DOHH2 (cell line): Measurements from ENCODE around the gene MICAL3.

Experiments used
- EZH2phosphoT487 ChIP-seq: fragments of 200-600 bp; sonication (generic); IDR thresholded peaks from 2 replicates; pipeline ENCODE4 v1.6.1; 2017; ENCODE audit warnings: borderline replicate concordance, mild to moderate bottlenecking, antibody characterized with exemption, low read length, moderate library complexity, mixed read lengths
- TF ChIP-seq, protein P1 (sequence below): fragments of 200-600 bp; sonication (generic); IDR thresholded peaks from one replicate; pipeline ENCODE4 v1.5.1; 2014; ENCODE audit warnings: antibody characterized with exemption, mild to moderate bottlenecking, low read depth, low read length; ENCODE audit not compliant: poor library complexity, severe bottlenecking

DNA sequence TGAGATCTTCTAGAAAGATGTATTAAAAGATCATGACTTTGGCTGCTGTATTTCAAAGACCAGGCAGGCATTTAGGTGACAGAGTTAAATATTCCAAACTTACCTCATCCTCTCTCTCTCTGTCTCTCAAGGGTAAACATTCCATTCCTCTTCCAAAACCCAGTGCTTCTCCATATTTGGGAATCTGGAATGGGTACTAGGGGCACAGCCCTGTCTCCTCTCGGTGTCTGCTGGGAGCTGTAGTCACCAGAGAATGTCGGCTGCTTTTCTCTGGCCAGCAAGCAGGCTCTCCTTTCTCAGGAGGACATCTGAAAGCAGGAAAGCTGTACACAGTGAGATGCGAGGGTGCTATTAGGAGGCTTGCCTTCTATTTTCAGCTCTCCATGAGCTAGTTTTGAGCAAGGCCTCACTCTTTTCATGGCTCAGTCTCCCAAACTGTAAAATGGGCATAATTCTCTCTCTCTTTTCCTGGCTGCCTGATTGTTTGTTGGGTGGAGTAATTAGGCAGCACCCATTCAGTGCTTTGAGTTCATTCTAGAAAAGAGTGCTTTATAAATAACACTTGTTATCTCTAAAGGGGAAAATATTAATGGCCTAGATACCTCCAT lies 44.1 kb upstream of the MICAL3 start:
- TF ChIP-seq EZH2phosphoT487: no peak
- TF ChIP-seq, protein P1, sequence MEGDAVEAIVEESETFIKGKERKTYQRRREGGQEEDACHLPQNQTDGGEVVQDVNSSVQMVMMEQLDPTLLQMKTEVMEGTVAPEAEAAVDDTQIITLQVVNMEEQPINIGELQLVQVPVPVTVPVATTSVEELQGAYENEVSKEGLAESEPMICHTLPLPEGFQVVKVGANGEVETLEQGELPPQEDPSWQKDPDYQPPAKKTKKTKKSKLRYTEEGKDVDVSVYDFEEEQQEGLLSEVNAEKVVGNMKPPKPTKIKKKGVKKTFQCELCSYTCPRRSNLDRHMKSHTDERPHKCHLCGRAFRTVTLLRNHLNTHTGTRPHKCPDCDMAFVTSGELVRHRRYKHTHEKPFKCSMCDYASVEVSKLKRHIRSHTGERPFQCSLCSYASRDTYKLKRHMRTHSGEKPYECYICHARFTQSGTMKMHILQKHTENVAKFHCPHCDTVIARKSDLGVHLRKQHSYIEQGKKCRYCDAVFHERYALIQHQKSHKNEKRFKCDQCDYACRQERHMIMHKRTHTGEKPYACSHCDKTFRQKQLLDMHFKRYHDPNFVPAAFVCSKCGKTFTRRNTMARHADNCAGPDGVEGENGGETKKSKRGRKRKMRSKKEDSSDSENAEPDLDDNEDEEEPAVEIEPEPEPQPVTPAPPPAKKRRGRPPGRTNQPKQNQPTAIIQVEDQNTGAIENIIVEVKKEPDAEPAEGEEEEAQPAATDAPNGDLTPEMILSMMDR: no peak
